ENCODE results near the gene CCZ1B. TPM values are rescaled to one million over a fixed set of nuclear protein-coding genes. Genes with fewer than 3 reads are reported as not detected.
"Not testable (repeated sequence)": the region's sequence is repeated elsewhere in the genome, so short reads cannot be mapped to it uniquely, and the experiment has no call there.

The CCZ1B gene
- total and polyA plus RNA-seq, 7 donors = 32.6 to 91.8 (median 48.9) TPM

DNA sequence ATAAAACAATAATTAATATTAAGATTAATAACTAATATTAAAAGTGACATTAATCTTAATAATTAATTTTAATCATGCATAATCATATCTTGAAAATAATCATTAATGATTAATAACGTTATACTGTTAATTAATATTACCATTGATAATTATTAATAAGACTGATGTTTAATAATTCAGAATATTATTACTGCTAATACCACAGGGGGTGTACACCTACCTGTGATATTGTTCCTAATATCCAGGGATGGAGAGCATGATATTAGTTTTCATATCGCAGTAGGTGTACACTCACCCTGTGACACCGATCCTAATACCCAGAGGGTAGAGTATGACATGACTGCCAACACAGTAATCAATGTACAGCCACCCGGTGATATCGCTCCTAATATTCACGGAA, 23.1 kb upstream of the CCZ1B start:
- H3K9me3 ChIP-seq; H3K4me3 ChIP-seq; H3K36me3 ChIP-seq; intact Hi-C loops (cut with DNase I); H3K4me1 ChIP-seq; DNase-seq; H3K27ac ChIP-seq; H3K27me3 ChIP-seq: not testable (repeated sequence)
- 82 to 92% methylated on average over 6 of the region's 6 CpGs for WGBS, 2 donors

- H3K9me3 ChIP-seq; H3K4me1 ChIP-seq; DNase-seq; H3K27me3 ChIP-seq; intact Hi-C loops (cut with DNase I); H3K36me3 ChIP-seq; H3K4me3 ChIP-seq; H3K27ac ChIP-seq: not testable (repeated sequence)
- 88 to 91% methylated on average over 18 of the region's 18 CpGs for WGBS, 2 donors
Observed at GRCh38 chr7:6847751-6848150, 21.7 kb upstream of the CCZ1B start.

DNA sequence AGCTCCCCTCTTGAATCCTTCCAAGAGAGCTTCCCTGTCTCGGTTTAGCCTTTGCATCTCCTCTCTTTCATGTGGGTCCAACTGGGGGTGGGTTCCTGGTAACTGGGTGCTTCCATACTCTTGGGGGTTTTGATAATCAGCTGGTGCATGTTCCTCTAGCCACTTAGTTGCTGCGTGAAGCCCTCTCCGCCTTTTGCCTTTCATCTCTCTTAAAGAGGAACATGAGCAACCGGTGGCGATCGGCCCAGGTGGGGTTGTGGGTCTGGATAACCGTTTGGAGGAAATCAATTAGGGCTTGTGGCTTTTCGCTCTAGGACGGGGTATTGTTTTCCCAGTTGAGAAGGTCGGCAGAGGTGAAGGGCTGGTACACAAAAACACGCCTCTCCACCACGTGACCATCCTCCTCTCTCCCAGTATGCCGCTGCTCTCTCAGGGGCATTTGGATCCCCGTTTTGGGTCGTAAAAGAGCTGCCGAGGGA, 19.9 kb upstream of the CCZ1B start:
- DNase-seq; H3K9me3 ChIP-seq; H3K4me1 ChIP-seq; H3K27me3 ChIP-seq; H3K4me3 ChIP-seq; H3K27ac ChIP-seq; intact Hi-C loops (cut with DNase I); H3K36me3 ChIP-seq: not testable (repeated sequence)
- 32 to 46% methylated on average over 16 of the region's 16 CpGs for WGBS, 2 donors

GRCh38 chr7:6843654-6844053, 17.6 kb upstream of the CCZ1B start:
- H3K4me3 ChIP-seq; DNase-seq; H3K4me1 ChIP-seq; H3K27ac ChIP-seq; H3K36me3 ChIP-seq; intact Hi-C loops (cut with DNase I); H3K9me3 ChIP-seq; H3K27me3 ChIP-seq: not testable (repeated sequence)
- 49 to 69% methylated on average over 6 of the region's 6 CpGs for WGBS, 2 donors

DNA sequence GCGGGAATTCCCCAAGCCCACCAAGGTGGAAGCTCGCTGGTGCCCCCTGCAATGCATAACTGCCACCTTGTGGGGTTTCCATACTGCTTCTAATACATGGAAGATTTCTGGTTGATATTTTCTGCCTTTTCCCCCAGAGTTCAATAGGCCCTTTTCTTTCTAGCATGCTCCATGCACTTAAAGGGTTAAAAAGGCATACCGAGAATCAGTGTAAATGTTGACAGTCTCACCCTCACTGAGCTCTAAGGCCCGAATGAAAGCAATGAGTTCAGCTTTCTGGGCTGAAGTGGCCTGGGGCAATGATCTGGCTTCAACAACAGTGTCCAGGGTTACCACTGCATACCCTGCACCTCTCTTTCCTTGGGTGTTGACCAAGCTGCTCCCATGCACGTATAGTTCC, 17.0 kb upstream of the CCZ1B start:
- H3K27me3 ChIP-seq; H3K27ac ChIP-seq; DNase-seq; H3K36me3 ChIP-seq; H3K4me3 ChIP-seq; intact Hi-C loops (cut with DNase I); H3K9me3 ChIP-seq; H3K4me1 ChIP-seq: not testable (repeated sequence)
- 26 to 55% methylated on average over 5 of the region's 5 CpGs for WGBS, 2 donors

DNA sequence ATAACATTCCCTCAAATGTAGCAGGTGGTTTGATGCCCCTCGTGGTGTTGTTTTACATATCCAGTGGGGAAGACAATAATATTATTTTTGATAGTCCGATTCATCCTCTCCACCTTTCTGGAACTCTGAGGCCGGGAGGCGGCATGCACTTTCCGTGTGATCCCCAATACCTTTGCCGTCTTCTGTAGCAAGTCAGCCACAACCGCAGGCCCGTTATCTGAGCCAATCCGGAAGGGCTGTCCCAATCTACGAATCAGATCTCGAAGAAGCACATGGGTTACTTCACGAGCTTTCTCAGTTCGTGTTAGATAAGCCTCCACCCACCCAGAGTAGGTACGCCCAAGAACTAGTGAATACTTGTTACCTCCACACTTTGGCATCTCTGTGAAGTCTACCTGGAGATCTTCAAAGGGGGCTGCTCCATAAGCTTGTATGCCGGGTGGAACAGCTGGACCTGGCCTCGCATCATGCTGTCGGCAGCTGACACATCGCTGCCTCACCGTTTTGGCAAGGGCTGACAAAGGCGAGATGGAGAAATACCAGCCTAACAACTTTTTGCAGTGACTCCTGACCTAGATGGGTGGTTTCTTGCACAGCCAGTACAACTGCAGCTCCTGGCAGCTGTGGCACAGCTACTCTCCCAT, 16.3 kb upstream of the CCZ1B start:
- H3K9me3 ChIP-seq; intact Hi-C loops (cut with DNase I); H3K36me3 ChIP-seq; H3K27ac ChIP-seq; H3K27me3 ChIP-seq; H3K4me1 ChIP-seq; DNase-seq; H3K4me3 ChIP-seq: not testable (repeated sequence)
- 48 to 72% methylated on average over 20 of the region's 20 CpGs for WGBS, 2 donors

DNA sequence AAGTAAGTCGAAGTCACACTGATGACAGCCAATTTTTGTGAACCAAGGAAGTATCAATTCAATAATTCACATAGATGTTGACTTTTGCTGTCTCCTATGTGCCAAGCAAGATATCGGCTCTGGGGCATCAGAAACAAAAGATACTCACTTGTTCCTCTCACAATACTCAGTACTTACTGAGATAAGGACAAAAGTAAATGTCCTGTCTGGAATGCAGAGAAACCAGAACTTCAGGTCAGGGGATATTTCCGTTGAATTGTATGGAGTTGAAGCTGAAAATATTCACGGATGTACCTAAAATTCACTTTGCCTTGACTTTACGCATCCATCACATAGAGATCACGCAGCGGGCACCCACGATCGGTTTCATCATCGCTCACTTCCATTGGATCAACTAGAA, 11.0 kb upstream of the CCZ1B start:
- H3K36me3 ChIP-seq; H3K27me3 ChIP-seq; intact Hi-C loops (cut with DNase I); H3K4me1 ChIP-seq; H3K27ac ChIP-seq; DNase-seq; H3K9me3 ChIP-seq; H3K4me3 ChIP-seq: not testable (repeated sequence)
- 80 to 89% methylated on average over 10 of the region's 10 CpGs for WGBS, 2 donors

DNA sequence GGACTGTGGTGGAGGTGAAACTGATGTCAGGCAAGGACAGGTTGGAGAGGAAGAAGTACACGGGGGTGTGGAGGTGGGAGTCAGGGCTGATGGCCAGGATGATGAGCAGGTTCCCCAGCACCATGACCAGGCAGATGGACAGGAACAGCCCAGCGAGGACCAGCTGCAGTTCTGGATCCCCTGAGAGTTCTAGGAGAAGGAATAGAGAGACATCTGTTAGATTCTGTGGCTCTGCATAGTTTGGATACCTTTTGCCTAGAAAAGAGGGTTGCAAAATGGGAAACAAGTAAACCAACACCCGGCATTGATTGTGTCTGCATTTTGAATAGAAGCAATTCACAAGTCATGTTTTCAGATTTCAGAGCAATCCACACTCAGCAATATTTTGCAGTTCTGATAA, 9.4 kb upstream of the CCZ1B start:
- H3K27ac ChIP-seq; intact Hi-C loops (cut with DNase I); H3K9me3 ChIP-seq; H3K27me3 ChIP-seq; H3K4me3 ChIP-seq; H3K4me1 ChIP-seq; DNase-seq; H3K36me3 ChIP-seq: not testable (repeated sequence)
- WGBS, 2 donors = 58 to 73% methylated on average over 3 of the region's 3 CpGs

GRCh38 chr7:6833636-6834035, 7.6 kb upstream of the CCZ1B start:
- 84 to 88% methylated on average over 6 of the region's 6 CpGs for WGBS, 2 donors
- no peaks in the 10 kb centered on the region for H3K9me3 ChIP-seq

More at GRCh38 chr7:6833636-6834035, 7.6 kb upstream of the CCZ1B start:
- H3K4me1 ChIP-seq = no peaks in the 10 kb centered on the region
- H3K27ac ChIP-seq = no peak overlapping the region
- TF ChIP-seq POLR2AphosphoS5 (IDR thresholded peaks at IDR 0.05) (no peak), EP300 (IDR thresholded peaks at IDR 0.05) (no peak), POLR2A (IDR thresholded peaks at IDR 0.05) (no peak), CTCF (IDR thresholded peaks at IDR 0.05) (no peak)
- H3K27me3 ChIP-seq = no peaks in the 10 kb centered on the region
- intact Hi-C loops (cut with DNase I) = no loop called here
- no peak for DNase-seq
- H3K4me3 ChIP-seq = no peak overlapping the region
- H3K36me3 ChIP-seq = no peaks in the 10 kb centered on the region
